ENCODE measurements around the gene TMEM131. TPM values are rescaled to one million over a fixed set of nuclear protein-coding genes. Genes with fewer than 3 reads are reported as not detected.

The TMEM131 gene
- total RNA-seq, 2 experiments from 2014 or later, result 17.4 to 32.3 TPM

DNA sequence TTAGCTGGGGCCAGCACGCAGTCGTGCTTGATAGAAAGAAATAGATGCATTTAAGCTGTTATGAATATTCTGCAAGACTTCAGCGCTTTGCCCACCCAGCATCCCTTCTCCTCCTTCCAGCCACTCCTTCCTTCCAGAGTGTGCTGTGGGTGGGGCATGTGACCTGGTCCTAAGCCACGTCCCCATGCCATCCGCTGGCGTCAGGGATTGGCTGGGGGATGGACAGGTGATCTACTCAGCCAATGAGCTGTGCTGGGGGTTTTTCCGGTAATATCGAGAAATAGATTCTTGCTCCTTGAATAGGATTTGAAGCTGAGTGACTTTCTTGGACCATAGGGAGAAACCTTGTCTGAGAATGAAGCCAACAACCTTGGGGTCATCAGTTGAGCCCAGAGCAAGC is 287.1 kb downstream of the TMEM131 start:
- Histone ChIP-seq H3K4me3 (ENCODE audit: low read depth, low read length, poor library complexity, severe bottlenecking) (no peak overlapping the region), H3K79me2 (ENCODE audit: insufficient read depth, low read depth, low read length) (peaks cover under 1% of the 10 kb centered on the region; the same call in 1 of the 2 replicates), H4K20me1 (ENCODE audit: insufficient read depth, low read length) (no peaks in the 10 kb centered on the region), H3K4me1 (ENCODE audit: insufficient read depth, low read length, poor library complexity, severe bottlenecking) (peaks cover 13% of the 10 kb centered on the region), H3K9me3 (ENCODE audit: low read length) (no peaks in the 10 kb centered on the region), H3K4me2 (ENCODE audit: low read length) (no peak overlapping the region), H3K27ac (ENCODE audit: low read depth, low read length, poor library complexity, severe bottlenecking) (no peak overlapping the region), H3K36me3 (ENCODE audit: insufficient read depth, low read length) (no peaks in the 10 kb centered on the region), H3K9me2 (ENCODE audit: insufficient read depth, low read length) (no peaks in the 10 kb centered on the region), H2AFZ (ENCODE audit: low read length) (no peak overlapping the region)
- BruUV-seq (replicated peaks), result no TSS peak
- ChIA-PET CTCF (ENCODE audit: unreplicated experiment) (interaction anchor here (1.0 kb wide), 1 partner anchor 9 kb away, joined by 3 read pairs; no protein-coding TSS in a partner anchor), POLR2A (no interaction called here)
- no peak for DNase-seq (ENCODE audit: low spot score)
- no peak for TF ChIP-seq EZH2phosphoT487 (IDR thresholded peaks at IDR 0.05; ENCODE audit: borderline replicate concordance, low read depth, low read length)
- TF ChIP-seq, protein P1, sequence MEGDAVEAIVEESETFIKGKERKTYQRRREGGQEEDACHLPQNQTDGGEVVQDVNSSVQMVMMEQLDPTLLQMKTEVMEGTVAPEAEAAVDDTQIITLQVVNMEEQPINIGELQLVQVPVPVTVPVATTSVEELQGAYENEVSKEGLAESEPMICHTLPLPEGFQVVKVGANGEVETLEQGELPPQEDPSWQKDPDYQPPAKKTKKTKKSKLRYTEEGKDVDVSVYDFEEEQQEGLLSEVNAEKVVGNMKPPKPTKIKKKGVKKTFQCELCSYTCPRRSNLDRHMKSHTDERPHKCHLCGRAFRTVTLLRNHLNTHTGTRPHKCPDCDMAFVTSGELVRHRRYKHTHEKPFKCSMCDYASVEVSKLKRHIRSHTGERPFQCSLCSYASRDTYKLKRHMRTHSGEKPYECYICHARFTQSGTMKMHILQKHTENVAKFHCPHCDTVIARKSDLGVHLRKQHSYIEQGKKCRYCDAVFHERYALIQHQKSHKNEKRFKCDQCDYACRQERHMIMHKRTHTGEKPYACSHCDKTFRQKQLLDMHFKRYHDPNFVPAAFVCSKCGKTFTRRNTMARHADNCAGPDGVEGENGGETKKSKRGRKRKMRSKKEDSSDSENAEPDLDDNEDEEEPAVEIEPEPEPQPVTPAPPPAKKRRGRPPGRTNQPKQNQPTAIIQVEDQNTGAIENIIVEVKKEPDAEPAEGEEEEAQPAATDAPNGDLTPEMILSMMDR (conservative IDR thresholded peaks at IDR 0.05; ENCODE audit: low read length), result no peak
- intact Hi-C loops (cut with micrococcal nuclease; ENCODE audit: unreplicated experiment), result no loop called here

DNA sequence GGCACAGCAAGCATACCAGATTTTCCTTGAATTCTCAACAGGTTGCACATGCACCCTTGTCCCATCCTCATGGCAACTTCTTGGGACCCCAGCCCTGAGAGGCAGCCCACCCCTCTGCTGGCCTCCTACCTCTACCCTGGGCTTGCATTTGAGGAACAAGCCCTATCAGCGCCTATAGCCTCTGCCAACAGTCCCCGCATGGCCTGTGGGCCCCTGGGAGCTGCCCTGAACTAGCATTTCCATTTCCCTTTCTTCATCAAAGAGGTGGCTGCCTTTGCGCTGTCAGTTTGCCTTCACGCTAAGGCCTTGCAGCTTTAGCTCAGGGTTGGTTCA is 287.7 kb downstream of the TMEM131 start:
- peaks cover 7% of the 10 kb centered on the region for H3K4me1 ChIP-seq (ENCODE audit: insufficient read depth, low read length, poor library complexity, severe bottlenecking)
- H3K9me2 ChIP-seq (ENCODE audit: insufficient read depth, low read length), result no peaks in the 10 kb centered on the region
- H4K20me1 ChIP-seq (ENCODE audit: insufficient read depth, low read length), result no peaks in the 10 kb centered on the region
- no peaks in the 10 kb centered on the region for H3K36me3 ChIP-seq (ENCODE audit: insufficient read depth, low read length)
- DNase-seq (ENCODE audit: low spot score), result no peak
- TF ChIP-seq EZH2phosphoT487 (IDR thresholded peaks at IDR 0.05; ENCODE audit: borderline replicate concordance, low read depth, low read length), result no peak
- no peaks in the 10 kb centered on the region for H3K79me2 ChIP-seq (ENCODE audit: insufficient read depth, low read depth, low read length)
- no peak overlapping the region for H3K4me2 ChIP-seq (ENCODE audit: low read length)
- BruUV-seq (replicated peaks), result no TSS peak
- POLR2A ChIA-PET, result no interaction called here
- H3K27ac ChIP-seq (ENCODE audit: low read depth, low read length, poor library complexity, severe bottlenecking), result no peak overlapping the region
- H3K4me3 ChIP-seq (ENCODE audit: low read depth, low read length, poor library complexity, severe bottlenecking), result no peak overlapping the region
- CTCF ChIA-PET (ENCODE audit: unreplicated experiment), result no interaction called here
- no peak overlapping the region for H2AFZ ChIP-seq (ENCODE audit: low read length)
- H3K9me3 ChIP-seq (ENCODE audit: low read length), result no peaks in the 10 kb centered on the region
- intact Hi-C loops (cut with micrococcal nuclease; ENCODE audit: unreplicated experiment), result no loop called here

DNA sequence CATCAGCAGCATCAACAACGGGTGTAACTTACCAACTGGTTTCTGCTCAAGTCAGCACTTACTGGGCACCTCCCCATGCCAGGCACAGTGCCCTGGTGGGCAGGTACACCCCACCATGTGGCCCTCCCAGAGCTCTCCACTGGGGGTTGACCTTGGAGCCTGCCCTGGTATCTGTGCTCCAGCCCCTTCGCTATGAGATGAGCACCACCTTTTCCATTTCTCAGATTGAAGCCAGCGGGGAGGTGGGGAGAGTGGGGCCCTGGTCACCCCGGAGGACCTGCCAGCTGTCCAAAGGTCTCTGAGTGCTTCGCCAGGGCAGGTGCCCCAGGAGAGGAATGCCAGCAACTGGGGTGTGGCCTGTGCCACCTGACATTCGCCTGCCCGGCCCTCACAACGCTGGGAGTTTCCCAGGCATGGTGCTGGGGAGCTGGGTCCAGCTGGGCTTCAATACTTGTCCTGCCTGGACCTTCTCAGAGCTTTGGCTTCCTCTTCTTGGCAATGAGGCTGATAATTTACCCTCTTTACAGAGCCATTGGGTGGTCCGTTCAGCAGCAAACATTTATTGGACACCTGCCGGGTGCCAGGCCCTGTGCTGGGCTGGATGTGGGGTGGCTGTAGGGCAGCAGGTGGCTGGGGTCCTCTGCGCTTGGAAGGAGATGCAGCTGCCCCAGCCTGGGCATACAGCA is 288.2 kb downstream of the TMEM131 start:
- Histone ChIP-seq H3K9me3 (ENCODE audit: low read length) (no peaks in the 10 kb centered on the region), H3K4me1 (ENCODE audit: insufficient read depth, low read length, poor library complexity, severe bottlenecking) (peaks cover 2% of the 10 kb centered on the region), H3K9me2 (ENCODE audit: insufficient read depth, low read length) (no peaks in the 10 kb centered on the region), H3K4me2 (ENCODE audit: low read length) (no peak overlapping the region), H3K36me3 (ENCODE audit: insufficient read depth, low read length) (no peaks in the 10 kb centered on the region), H2AFZ (ENCODE audit: low read length) (no peak overlapping the region), H3K27ac (ENCODE audit: low read depth, low read length, poor library complexity, severe bottlenecking) (no peak overlapping the region), H3K4me3 (ENCODE audit: low read depth, low read length, poor library complexity, severe bottlenecking) (no peak overlapping the region), H3K79me2 (ENCODE audit: insufficient read depth, low read depth, low read length) (no peaks in the 10 kb centered on the region), H4K20me1 (ENCODE audit: insufficient read depth, low read length) (no peaks in the 10 kb centered on the region)
- TF ChIP-seq, protein P1 (conservative IDR thresholded peaks at IDR 0.05; ENCODE audit: low read length), result no peak
- TF ChIP-seq EZH2phosphoT487 (IDR thresholded peaks at IDR 0.05; ENCODE audit: borderline replicate concordance, low read depth, low read length), result no peak
- no TSS peak for BruUV-seq (replicated peaks)
- POLR2A ChIA-PET, result no interaction called here
- intact Hi-C loops (cut with micrococcal nuclease; ENCODE audit: unreplicated experiment), result no loop called here
- DNase-seq (ENCODE audit: low spot score), result no peak
- CTCF ChIA-PET (ENCODE audit: unreplicated experiment), result no interaction called here
